GM23248 (cell line): Measurements from ENCODE around the gene MLST8.

ENCODE experiments used
- EZH2 ChIP-seq: fragments of 200-600 bp; sonication (generic); IDR thresholded peaks from 2 replicates; pipeline ENCODE4 v1.6.1; 2018; ENCODE audit warnings: antibody characterized with exemption, mild to moderate bottlenecking; ENCODE audit not compliant: insufficient read depth, poor library complexity, severe bottlenecking
- EZH2phosphoT487 ChIP-seq: fragments of 200-600 bp; sonication (generic); IDR thresholded peaks from 2 replicates; pipeline ENCODE4 v1.6.1; 2018; ENCODE audit warnings: antibody characterized with exemption, moderate library complexity, mild to moderate bottlenecking, low read depth; ENCODE audit not compliant: insufficient read depth

GRCh38 chr16:2206420-2206779 lies 1.1 kb downstream of the MLST8 start:
- TF ChIP-seq EZH2phosphoT487: no peak
- TF ChIP-seq EZH2: no peak
